Brain microvascular endothelial cell (primary cell): Measurements from ENCODE around the gene FFAR4.
A peak's percentile ranks its signal among the peaks of the same experiment; 100 is the strongest.

ENCODE experiments used
- DNase-seq: peaks from one replicate; pipeline ENCODE4 v3.0.0-alpha.2; 2020
- H3K27ac ChIP-seq: fragments of 250-450 bp; sonication (Bioruptor Pico); 2 replicates; pipeline ENCODE4 v1.5.1; 2020; ENCODE audit warnings: mild to moderate bottlenecking, moderate library complexity
- H3K27me3 ChIP-seq: fragments of 250-450 bp; sonication (Bioruptor Pico); replicated peaks from 2 replicates; pipeline ENCODE4 v1.5.1; 2020; ENCODE audit warnings: mild to moderate bottlenecking
- H3K36me3 ChIP-seq: fragments of 250-450 bp; sonication (Bioruptor Pico); replicated peaks from 2 replicates; pipeline ENCODE4 v1.5.1; 2020; ENCODE audit warnings: mild to moderate bottlenecking
- H3K4me3 ChIP-seq: 2 replicates; pipeline ENCODE4 v1.5.1; 2011; ENCODE audit warnings: low read depth, mild to moderate bottlenecking, control low read depth, low read length, moderate library complexity
- CTCF ChIP-seq: IDR thresholded peaks from 2 replicates; pipeline ENCODE4 v1.5.1; 2011; ENCODE audit warnings: low read depth, mild to moderate bottlenecking, moderate library complexity, low read length, control low read depth, inconsistent platforms; ENCODE audit errors: missing control alignments
- in situ Hi-C: cut with HindIII; loops from 2 replicates; pipeline ENCODE4 v1.10.0; 2017; ENCODE audit warnings: low sequenced_read_pairs, low pct_ligation_motif_present

The FFAR4 gene

GRCh38 chr10:93579985-93580711 lies 13.7 kb downstream of the FFAR4 start:
- Histone ChIP-seq H3K27ac (no peak overlapping the region), H3K27me3 (no peaks in the 10 kb centered on the region), H3K4me3 (no peak overlapping the region), H3K36me3 (no peaks in the 10 kb centered on the region)
- no peak for DNase-seq
- no peak for TF ChIP-seq CTCF
- in situ Hi-C loops: no loop called here

- Histone ChIP-seq H3K36me3 (no peaks in the 10 kb centered on the region), H3K4me3 (no peak overlapping the region), H3K27ac (no peak overlapping the region), H3K27me3 (no peaks in the 10 kb centered on the region)
- DNase-seq: peak; percentile 55
- no peak for TF ChIP-seq CTCF
- in situ Hi-C loops: no loop called here
Observed at GRCh38 chr10:93580828-93581227, 14.4 kb downstream of the FFAR4 start.

- Histone ChIP-seq H3K27ac (no peak overlapping the region), H3K36me3 (no peaks in the 10 kb centered on the region), H3K27me3 (no peaks in the 10 kb centered on the region), H3K4me3 (no peak overlapping the region)
- in situ Hi-C loops: no loop called here
- DNase-seq: no peak
- TF ChIP-seq CTCF: no peak
Observed at GRCh38 chr10:93584445-93584844, 18.0 kb downstream of the FFAR4 start.

- in situ Hi-C loops: no loop called here
- H3K27ac ChIP-seq: no peak overlapping the region
- H3K36me3 ChIP-seq: no peaks in the 10 kb centered on the region
- no peaks in the 10 kb centered on the region for H3K27me3 ChIP-seq
- DNase-seq: no peak
- no peak for TF ChIP-seq CTCF
- no peak overlapping the region for H3K4me3 ChIP-seq
Observed at GRCh38 chr10:93589648-93590562, 23.4 kb downstream of the FFAR4 start.

GRCh38 chr10:93590638-93591037 lies 24.2 kb downstream of the FFAR4 start:
- no peak for DNase-seq
- H3K36me3 ChIP-seq: no peaks in the 10 kb centered on the region
- H3K27me3 ChIP-seq: no peaks in the 10 kb centered on the region
- in situ Hi-C loops: no loop called here
- no peak overlapping the region for H3K27ac ChIP-seq
- H3K4me3 ChIP-seq: no peak overlapping the region
- no peak for TF ChIP-seq CTCF
